Activated B cell treated with CpG ODN at 0.5 μM for 24 hours (primary cell): ENCODE data around the gene BRINP1. TPM values are rescaled to one million over a fixed set of nuclear protein-coding genes. Genes with fewer than 3 reads are reported as not detected.
"Not testable (repeated sequence)": the region's sequence is repeated elsewhere in the genome, so short reads cannot be mapped to it uniquely, and the experiment has no call there.

Experiments used
- ATAC-seq: fragments of 200-7000 bp; cut with Tn5 transposase; one replicate; pipeline ENCODE4 v1.10.0; 2021; ENCODE audit warnings: low read depth, mild to moderate bottlenecking, moderate library complexity
- CTCF ChIA-PET: fragments of 350-600 bp; sonication (Branson Sonifier 250); formaldehyde crosslinking; loops from one replicate; lab custom pipeline; 2021; ENCODE audit warnings: antibody characterized with exemption; lab: Charles Lee
- POLR2A ChIA-PET: fragments of 350-600 bp; sonication (Branson Sonifier 250); formaldehyde crosslinking; loops from one replicate; lab custom pipeline; 2021; ENCODE audit warnings: antibody characterized with exemption; lab: Charles Lee
- DNase-seq: peaks from one replicate; pipeline ENCODE4 v3.0.0; 2022
- H3K27ac Mint-ChIP-seq: one replicate; pipeline ENCODE4 v1.8.0; 2020; ENCODE audit warnings: mixed read lengths
- H3K27me3 Mint-ChIP-seq: one replicate; pipeline ENCODE4 v1.8.0; 2021; ENCODE audit warnings: mixed read lengths
- H3K36me3 Mint-ChIP-seq: one replicate; pipeline ENCODE4 v1.8.0; 2021; ENCODE audit warnings: low read depth, mixed read lengths
- H3K4me1 Mint-ChIP-seq: one replicate; pipeline ENCODE4 v1.8.0; 2021; ENCODE audit warnings: mixed read lengths
- H3K4me3 Mint-ChIP-seq: one replicate; pipeline ENCODE4 v1.8.0; 2020; ENCODE audit warnings: mild to moderate bottlenecking, mixed read lengths
- H3K9me3 Mint-ChIP-seq: one replicate; pipeline ENCODE4 v1.8.0; 2020; ENCODE audit warnings: mixed read lengths
- CTCF ChIP-seq: fragments of 200-600 bp; IDR thresholded peaks from one replicate; pipeline ENCODE4 v1.8.0; 2022; ENCODE audit warnings: antibody characterized with exemption, mild to moderate bottlenecking
- intact Hi-C: fragments of 100-400 bp; cut with micrococcal nuclease; formaldehyde crosslinking; loops from one replicate; pipeline ENCODE4 v1.15.1; 2024
- total RNA-seq: library from RNA; stranded (reverse); gene quantifications from 2 replicates; pipeline ENCODE4 v1.2.3, GENCODE V29; 2022

Gene BRINP1
- total RNA-seq, 1 donor from 2014 or later, result not detected

- intact Hi-C loops, result no loop called here
- H3K27me3 Mint-ChIP-seq, result no peaks in the 10 kb centered on the region
- H3K9me3 Mint-ChIP-seq, result peaks cover 3% of the 10 kb centered on the region
- H3K4me1 Mint-ChIP-seq, result no peaks in the 10 kb centered on the region
- no peak overlapping the region for H3K4me3 Mint-ChIP-seq
- ATAC-seq, result no peak
- ChIA-PET CTCF (no interaction called here), POLR2A (no interaction called here)
- H3K36me3 Mint-ChIP-seq, result no peaks in the 10 kb centered on the region
- DNase-seq, result no peak
- H3K27ac Mint-ChIP-seq, result no peak overlapping the region
- TF ChIP-seq CTCF, result no peak
Observed at GRCh38 chr9:119175581-119175980, 193.7 kb downstream of the BRINP1 start.

- H3K27ac Mint-ChIP-seq, CTCF ChIA-PET, intact Hi-C loops, H3K27me3 Mint-ChIP-seq, ATAC-seq, H3K4me3 Mint-ChIP-seq, POLR2A ChIA-PET, H3K4me1 Mint-ChIP-seq, DNase-seq, H3K9me3 Mint-ChIP-seq, H3K36me3 Mint-ChIP-seq: not testable (repeated sequence)
Observed at GRCh38 chr9:119169222-119169621, 200.0 kb downstream of the BRINP1 start.

- ChIA-PET POLR2A (no interaction called here), CTCF (no interaction called here)
- DNase-seq (no peak), ATAC-seq (no peak)
- no peak for TF ChIP-seq CTCF
- H3K4me1 Mint-ChIP-seq, result no peaks in the 10 kb centered on the region
- no peaks in the 10 kb centered on the region for H3K27me3 Mint-ChIP-seq
- no peaks in the 10 kb centered on the region for H3K36me3 Mint-ChIP-seq
- H3K9me3 Mint-ChIP-seq, result peaks cover 3% of the 10 kb centered on the region
- H3K4me3 Mint-ChIP-seq, result no peak overlapping the region
- H3K27ac Mint-ChIP-seq, result no peak overlapping the region
- intact Hi-C loops, result no loop called here
Observed at GRCh38 chr9:119167876-119168275, 201.4 kb downstream of the BRINP1 start.

GRCh38 chr9:119167267-119167666, 202.0 kb downstream of the BRINP1 start:
- ChIA-PET CTCF (no interaction called here), POLR2A (no interaction called here)
- no peaks in the 10 kb centered on the region for H3K27me3 Mint-ChIP-seq
- H3K36me3 Mint-ChIP-seq, result no peaks in the 10 kb centered on the region
- intact Hi-C loops, result no loop called here
- ATAC-seq (no peak), DNase-seq (no peak)
- H3K4me3 Mint-ChIP-seq, result no peak overlapping the region
- no peak overlapping the region for H3K27ac Mint-ChIP-seq
- TF ChIP-seq CTCF, result no peak
- peaks cover 3% of the 10 kb centered on the region for H3K9me3 Mint-ChIP-seq
- H3K4me1 Mint-ChIP-seq, result no peaks in the 10 kb centered on the region

- no peak for DNase-seq
- no peak overlapping the region for H3K4me3 Mint-ChIP-seq
- no peaks in the 10 kb centered on the region for H3K27me3 Mint-ChIP-seq
- ATAC-seq, result no peak
- no peak overlapping the region for H3K27ac Mint-ChIP-seq
- H3K4me1 Mint-ChIP-seq, result no peaks in the 10 kb centered on the region
- no peak for TF ChIP-seq CTCF
- H3K9me3 Mint-ChIP-seq, result peaks cover 3% of the 10 kb centered on the region
- H3K36me3 Mint-ChIP-seq, result no peaks in the 10 kb centered on the region
- intact Hi-C loops, result no loop called here
- CTCF ChIA-PET, result no interaction called here
- POLR2A ChIA-PET, result interaction anchor here (0.6 kb wide), 1 partner anchor 9 kb away, joined by 12 read pairs; no protein-coding TSS in a partner anchor
Observed at GRCh38 chr9:119166096-119166495, 203.1 kb downstream of the BRINP1 start.

GRCh38 chr9:119165131-119165530, 204.1 kb downstream of the BRINP1 start:
- no peak for TF ChIP-seq CTCF
- Mint-ChIP-seq H3K27me3 (no peaks in the 10 kb centered on the region), H3K4me3 (no peak overlapping the region), H3K36me3 (no peaks in the 10 kb centered on the region), H3K27ac (no peak overlapping the region), H3K4me1 (no peaks in the 10 kb centered on the region), H3K9me3 (peaks cover 3% of the 10 kb centered on the region)
- ChIA-PET POLR2A (no interaction called here), CTCF (no interaction called here)
- no peak for ATAC-seq
- intact Hi-C loops, result no loop called here
- DNase-seq, result no peak
